Sigmoid colon (tissue), 4 donors: ENCODE measurements around the gene ADORA2A.

Experiments
- EP300 ChIP-seq, 4 donors: sonication (generic); formaldehyde crosslinking; IDR thresholded peaks; one replicate each; pipeline ENCODE4 v1.6.1; 2017; ENCODE audit warnings: antibody characterized with exemption in 4 of 4
- POLR2A ChIP-seq, 2 donors: fragments of 450-650 bp; IDR thresholded peaks; one replicate each; pipeline ENCODE4 v1.6.1; 2016; ENCODE audit warnings: antibody characterized with exemption in 2 of 2, mild to moderate bottlenecking in 2 of 2, moderate library complexity in 2 of 2
- POLR2AphosphoS5 ChIP-seq, 4 donors: sonication (generic); formaldehyde crosslinking; IDR thresholded peaks; one replicate each; pipeline ENCODE4 v1.6.1; 2017; ENCODE audit warnings: antibody characterized with exemption in 4 of 4
- TF ChIP-seq, protein P1 (sequence below), 4 experiments: fragments of 450-650 bp in 3 of 4; fragments of 200-600 bp in 1 of 4; IDR thresholded peaks; one replicate each; pipeline ENCODE4 v1.5.1; 2016 to 2019; ENCODE audit warnings: antibody characterized with exemption in 4 of 4, mild to moderate bottlenecking in 3 of 4, moderate library complexity in 2 of 4

DNA sequence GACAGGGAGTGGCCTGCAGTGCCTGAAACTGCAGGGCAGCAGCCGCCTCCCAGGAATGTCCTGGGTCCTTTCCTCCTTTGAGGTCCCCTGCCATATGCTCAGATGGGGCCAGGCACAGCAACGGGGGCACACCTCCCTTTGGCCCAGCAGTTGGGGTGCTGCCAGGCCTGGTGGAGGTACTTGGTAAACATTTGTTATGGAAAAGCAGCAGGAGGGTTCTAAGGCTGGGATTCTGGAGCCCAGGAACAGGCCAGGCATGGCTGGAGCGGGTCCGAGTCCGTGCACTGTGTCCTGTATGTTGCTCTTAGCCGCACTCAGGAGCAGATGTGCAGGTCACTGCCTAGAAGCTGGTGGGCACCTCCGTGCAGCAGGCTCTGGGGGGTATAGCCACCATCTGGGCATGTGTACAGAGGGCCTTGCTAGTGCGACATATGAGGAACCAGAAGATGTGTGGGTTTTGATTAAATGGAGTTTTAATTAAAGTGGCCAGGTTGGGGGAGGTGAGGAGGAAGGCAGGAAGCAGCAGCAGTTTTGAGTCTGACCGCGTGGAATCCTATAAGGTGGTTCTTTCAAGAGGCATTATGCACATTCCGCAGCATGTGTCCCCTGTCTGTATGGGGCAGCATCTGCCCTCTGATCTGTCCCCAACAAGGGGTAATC, 1.5 kb downstream of the ADORA2A start:
- TF ChIP-seq POLR2A (IDR thresholded peaks at IDR 0.05) = no peak
- TF ChIP-seq, protein P1, sequence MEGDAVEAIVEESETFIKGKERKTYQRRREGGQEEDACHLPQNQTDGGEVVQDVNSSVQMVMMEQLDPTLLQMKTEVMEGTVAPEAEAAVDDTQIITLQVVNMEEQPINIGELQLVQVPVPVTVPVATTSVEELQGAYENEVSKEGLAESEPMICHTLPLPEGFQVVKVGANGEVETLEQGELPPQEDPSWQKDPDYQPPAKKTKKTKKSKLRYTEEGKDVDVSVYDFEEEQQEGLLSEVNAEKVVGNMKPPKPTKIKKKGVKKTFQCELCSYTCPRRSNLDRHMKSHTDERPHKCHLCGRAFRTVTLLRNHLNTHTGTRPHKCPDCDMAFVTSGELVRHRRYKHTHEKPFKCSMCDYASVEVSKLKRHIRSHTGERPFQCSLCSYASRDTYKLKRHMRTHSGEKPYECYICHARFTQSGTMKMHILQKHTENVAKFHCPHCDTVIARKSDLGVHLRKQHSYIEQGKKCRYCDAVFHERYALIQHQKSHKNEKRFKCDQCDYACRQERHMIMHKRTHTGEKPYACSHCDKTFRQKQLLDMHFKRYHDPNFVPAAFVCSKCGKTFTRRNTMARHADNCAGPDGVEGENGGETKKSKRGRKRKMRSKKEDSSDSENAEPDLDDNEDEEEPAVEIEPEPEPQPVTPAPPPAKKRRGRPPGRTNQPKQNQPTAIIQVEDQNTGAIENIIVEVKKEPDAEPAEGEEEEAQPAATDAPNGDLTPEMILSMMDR (IDR thresholded peaks at IDR 0.05) = no peak
- no peak for TF ChIP-seq POLR2AphosphoS5 (IDR thresholded peaks at IDR 0.05)
- no peak for TF ChIP-seq EP300 (IDR thresholded peaks at IDR 0.05)
